A549 (cell line): Measurements from ENCODE around the gene ANAPC15.

Experiments
- CTCF ChIP-seq: fragments of >200 bp; sonication (Bioruptor Twin); formaldehyde crosslinking; IDR thresholded peaks from 3 replicates; pipeline ENCODE4 v1.5.1; 2016
- JUN ChIP-seq, 2 experiments: fragments of >200 bp; sonication (Bioruptor Twin); formaldehyde crosslinking; IDR thresholded peaks; 2 replicates in 1 of 2; 3 replicates in 1 of 2; pipeline ENCODE4 v1.6.1; 2016 to 2017
- KDM5A ChIP-seq: fragments of 200-600 bp; sonication (generic); IDR thresholded peaks from 2 replicates; pipeline ENCODE4 v1.6.1; 2016; ENCODE audit warnings: antibody characterized with exemption, mild to moderate bottlenecking
- POLR2AphosphoS2 ChIP-seq: conservative IDR thresholded peaks from 2 replicates; pipeline ENCODE4 v1.6.1; 2012; ENCODE audit warnings: low read length, improper control_type of control experiment, inconsistent platforms
- RCOR1 ChIP-seq: fragments of 150-350 bp; IDR thresholded peaks from 2 replicates; pipeline ENCODE4 v1.6.1; 2014; ENCODE audit warnings: antibody characterized with exemption, low read length, low read depth
- REST ChIP-seq: fragments of 200-600 bp; sonication (generic); IDR thresholded peaks from 2 replicates; pipeline ENCODE4 v1.6.1; 2016; ENCODE audit warnings: antibody characterized with exemption, mild to moderate bottlenecking, moderate library complexity
- TP53 ChIP-seq: fragments of 250-450 bp; sonication (Bioruptor Pico); IDR thresholded peaks from 2 replicates; pipeline ENCODE4 v1.5.0; 2021; ENCODE audit warnings: mild to moderate bottlenecking, moderate library complexity
- TF ChIP-seq, protein P1 (sequence below): fragments of 450-650 bp; IDR thresholded peaks from 2 replicates; pipeline ENCODE4 v1.6.1; 2014; ENCODE audit warnings: antibody characterized with exemption
- TF ChIP-seq, protein P2 (sequence below): fragments of 150-350 bp; IDR thresholded peaks from 2 replicates; pipeline ENCODE4 v1.6.1; 2014; ENCODE audit warnings: low read depth, mild to moderate bottlenecking, low read length

GRCh38 chr11:72105888-72106287, 6.6 kb downstream of the ANAPC15 start, which contains the start of gene TOMT:
- no peak for TF ChIP-seq RCOR1
- no peak for TF ChIP-seq CTCF
- TF ChIP-seq, protein P1, sequence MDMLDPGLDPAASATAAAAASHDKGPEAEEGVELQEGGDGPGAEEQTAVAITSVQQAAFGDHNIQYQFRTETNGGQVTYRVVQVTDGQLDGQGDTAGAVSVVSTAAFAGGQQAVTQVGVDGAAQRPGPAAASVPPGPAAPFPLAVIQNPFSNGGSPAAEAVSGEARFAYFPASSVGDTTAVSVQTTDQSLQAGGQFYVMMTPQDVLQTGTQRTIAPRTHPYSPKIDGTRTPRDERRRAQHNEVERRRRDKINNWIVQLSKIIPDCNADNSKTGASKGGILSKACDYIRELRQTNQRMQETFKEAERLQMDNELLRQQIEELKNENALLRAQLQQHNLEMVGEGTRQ: no peak
- TF ChIP-seq POLR2AphosphoS2: no peak
- TF ChIP-seq, protein P2, sequence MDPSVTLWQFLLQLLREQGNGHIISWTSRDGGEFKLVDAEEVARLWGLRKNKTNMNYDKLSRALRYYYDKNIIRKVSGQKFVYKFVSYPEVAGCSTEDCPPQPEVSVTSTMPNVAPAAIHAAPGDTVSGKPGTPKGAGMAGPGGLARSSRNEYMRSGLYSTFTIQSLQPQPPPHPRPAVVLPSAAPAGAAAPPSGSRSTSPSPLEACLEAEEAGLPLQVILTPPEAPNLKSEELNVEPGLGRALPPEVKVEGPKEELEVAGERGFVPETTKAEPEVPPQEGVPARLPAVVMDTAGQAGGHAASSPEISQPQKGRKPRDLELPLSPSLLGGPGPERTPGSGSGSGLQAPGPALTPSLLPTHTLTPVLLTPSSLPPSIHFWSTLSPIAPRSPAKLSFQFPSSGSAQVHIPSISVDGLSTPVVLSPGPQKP: no peak
- TF ChIP-seq JUN (IDR thresholded peaks at IDR 0.05): no peak
- no peak for TF ChIP-seq KDM5A
- no peak for TF ChIP-seq REST
- no peak for TF ChIP-seq TP53 (CRISPR knock-in tag)
